Pancreas (tissue), 10 donors: ENCODE data around the gene SLC45A1. TPM values are rescaled to one million over a fixed set of nuclear protein-coding genes. Genes with fewer than 3 reads are reported as not detected.

ENCODE experiments used
- ATAC-seq, 4 donors: fragments of 200-7000 bp; cut with Tn5 transposase; one replicate each; pipeline versions ENCODE4 v1.8.0 to v1.9.1; 2020; ENCODE audit warnings: mild to moderate bottlenecking in 4 of 4, moderate library complexity in 4 of 4
- DNase-seq, 6 donors: peaks; one replicate each; pipeline ENCODE4 v3.0.0-alpha.2; 2020
- FAIRE-seq: peaks from 2 replicates; lab custom pipeline; 2012; peaks lifted over from hg19 to GRCh38; lab: Jason Lieb, UNC
- H3K27ac ChIP-seq, 4 donors: fragments of 200-600 bp; sonication (generic); 1 replicate in 3 of 4; 2 replicates in 1 of 4; pipeline versions ENCODE4 v1.5.0 to v1.8.0; 2020
- H3K27me3 ChIP-seq, 4 donors: fragments of 200-600 bp; one replicate each; pipeline ENCODE4 v1.8.0; 2021
- H3K36me3 ChIP-seq, 3 donors: fragments of 200-600 bp; sonication (generic) in 1 of 3; one replicate each; pipeline versions ENCODE4 v1.5.0 to v1.8.0; 2020 to 2021
- H3K4me1 ChIP-seq, 3 donors: fragments of 200-600 bp; one replicate each; pipeline ENCODE4 v1.8.0; 2021
- H3K4me3 ChIP-seq, 4 donors: fragments of 200-600 bp; sonication (generic) in 2 of 4; one replicate each; pipeline versions ENCODE4 v1.5.0 to v1.8.0; 2020 to 2021
- H3K9me3 ChIP-seq, 4 donors: fragments of 200-600 bp; one replicate each; pipeline ENCODE4 v1.8.0; 2021
- WGBS, 2 donors: extraction: QIAGEN DNeasy Blood & Tissue Kit; methylation state at CpG; one replicate each; pipeline ENCODE4 v1.1.7; 2013; 5-methylcytosine and 5-hydroxymethylcytosine counted together
- intact Hi-C, 3 donors: fragments of 100-400 bp; cut with DNase I; formaldehyde crosslinking; loops; one replicate each; pipeline versions ENCODE4 v1.11.1 to v1.14.2; 2022
- polyA plus RNA-seq, 2 donors: library from polyadenylated mRNA; stranded (reverse); fragments of 200-250 nt; gene quantifications; one replicate each; pipeline ENCODE4 v1.2.3, GENCODE V29; 2013
- total RNA-seq, 6 donors: library from RNA; stranded (reverse); fragmentation: NEBNext Ultra II Directional in 4 of 6; extraction: Animal tissue kit (Norgen Biotek cat#: 25700) in 4 of 6; gene quantifications; one replicate each; pipeline versions ENCODE4 v1.2.1 to v1.2.4, GENCODE V29; 2021 to 2023
- TF ChIP-seq, protein P1 (sequence below), 4 donors: fragments of 200-600 bp; sonication (generic) in 3 of 4; IDR thresholded peaks; one replicate each; pipeline versions ENCODE4 v1.5.0 to v1.8.0; 2021; ENCODE audit warnings: antibody characterized with exemption in 4 of 4
- donor health status: healthy with polysubstance abuse.
- donor health status: DM: no; HTN: no; CAD: no; lungs with moderate emphysema.
- donor health status: DM: no; HTN: no; CAD: no.
- donor health status: control.
- donor health status: control.
- donor health status: Bipolar disorder and iron deficiency.
- donor health status: DM: yes; HTN: yes; CAD: no.
- donor health status: DM: no; HTN: no; CAD: no.
- donor health status: DM: no; HTN: no; CAD: no.
- donor health status: DM: yes; HTN: yes; CAD: no.

Gene SLC45A1
- total and polyA plus RNA-seq, 8 donors = 0.16 to 1.8 (median 0.53) TPM

GRCh38 chr1:8364528-8365442, 46.9 kb downstream of the SLC45A1 start:
- WGBS, 2 donors = 86 to 89% methylated on average over 28 to 29 of the region's 29 CpGs
- Histone ChIP-seq H3K27me3 (no peaks in the 10 kb centered on the region), H3K36me3 (peaks cover 4 to 42% (median 13%) of the 10 kb centered on the region in 3 donors), H3K27ac (no peak overlapping the region), H3K4me1 (peaks cover 8 to 10% (median 9%) of the 10 kb centered on the region in 3 donors), H3K9me3 (no peaks in the 10 kb centered on the region), H3K4me3 (no peak overlapping the region)
- no peak for ATAC-seq
- DNase-seq = no peak
- FAIRE-seq = no peak
- intact Hi-C loops = loop anchor here in 1 of 3 donors (10.0 kb wide), 1 partner anchor 370 kb away; no protein-coding TSS in a partner anchor
- TF ChIP-seq, protein P1, sequence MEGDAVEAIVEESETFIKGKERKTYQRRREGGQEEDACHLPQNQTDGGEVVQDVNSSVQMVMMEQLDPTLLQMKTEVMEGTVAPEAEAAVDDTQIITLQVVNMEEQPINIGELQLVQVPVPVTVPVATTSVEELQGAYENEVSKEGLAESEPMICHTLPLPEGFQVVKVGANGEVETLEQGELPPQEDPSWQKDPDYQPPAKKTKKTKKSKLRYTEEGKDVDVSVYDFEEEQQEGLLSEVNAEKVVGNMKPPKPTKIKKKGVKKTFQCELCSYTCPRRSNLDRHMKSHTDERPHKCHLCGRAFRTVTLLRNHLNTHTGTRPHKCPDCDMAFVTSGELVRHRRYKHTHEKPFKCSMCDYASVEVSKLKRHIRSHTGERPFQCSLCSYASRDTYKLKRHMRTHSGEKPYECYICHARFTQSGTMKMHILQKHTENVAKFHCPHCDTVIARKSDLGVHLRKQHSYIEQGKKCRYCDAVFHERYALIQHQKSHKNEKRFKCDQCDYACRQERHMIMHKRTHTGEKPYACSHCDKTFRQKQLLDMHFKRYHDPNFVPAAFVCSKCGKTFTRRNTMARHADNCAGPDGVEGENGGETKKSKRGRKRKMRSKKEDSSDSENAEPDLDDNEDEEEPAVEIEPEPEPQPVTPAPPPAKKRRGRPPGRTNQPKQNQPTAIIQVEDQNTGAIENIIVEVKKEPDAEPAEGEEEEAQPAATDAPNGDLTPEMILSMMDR (IDR thresholded peaks at IDR 0.05) = no peak

DNA sequence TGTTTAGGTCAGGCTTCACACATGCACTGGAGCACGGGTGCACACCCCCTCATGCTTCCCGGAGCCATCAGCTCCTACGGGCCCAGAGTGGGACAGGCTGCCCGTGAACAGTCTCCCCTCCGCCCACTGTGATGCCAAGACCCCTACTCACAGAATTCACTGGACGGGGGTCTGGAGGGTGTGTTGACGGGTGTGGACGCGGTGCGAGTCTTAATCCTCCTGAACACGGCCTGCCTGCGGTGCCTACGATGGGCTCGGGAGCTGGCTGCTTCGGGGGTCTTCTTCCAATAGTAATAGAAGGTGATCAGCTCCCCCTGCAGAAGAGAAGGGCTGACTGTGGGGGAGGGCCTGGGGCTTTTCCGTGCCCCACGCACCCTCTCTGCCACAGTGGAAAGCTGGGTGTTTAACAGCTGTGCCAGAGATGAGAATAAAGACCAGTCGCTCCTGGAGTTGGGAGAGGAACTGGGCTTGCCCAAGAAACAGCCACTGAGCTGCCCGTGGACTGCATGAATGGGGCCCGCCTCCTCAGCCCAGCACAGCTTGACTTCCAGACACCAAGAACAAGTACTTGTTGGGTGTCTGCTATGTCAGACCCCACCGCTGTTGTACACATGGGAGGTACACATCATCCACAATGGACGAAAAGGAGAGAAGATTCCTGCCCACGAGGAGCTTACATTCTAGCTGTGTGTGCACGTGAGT, 47.9 kb downstream of the SLC45A1 start:
- H3K9me3 ChIP-seq = no peaks in the 10 kb centered on the region
- WGBS, 2 donors = 91 to 94% methylated on average over 24 of the region's 24 CpGs
- intact Hi-C loops = loop anchor here in 1 of 3 donors (10.0 kb wide), 1 partner anchor 369 kb away; no protein-coding TSS in a partner anchor
- H3K36me3 ChIP-seq = peaks cover 4 to 37% (median 13%) of the 10 kb centered on the region in 3 donors
- H3K4me1 ChIP-seq = peaks cover 16 to 17% (median 17%) of the 10 kb centered on the region in 3 donors
- FAIRE-seq (no peak), DNase-seq (no peak), ATAC-seq (no peak)
- no peak overlapping the region for H3K27ac ChIP-seq
- no peak overlapping the region for H3K4me3 ChIP-seq
- TF ChIP-seq, protein P1 (IDR thresholded peaks at IDR 0.05) = no peak
- H3K27me3 ChIP-seq = no peaks in the 10 kb centered on the region

DNA sequence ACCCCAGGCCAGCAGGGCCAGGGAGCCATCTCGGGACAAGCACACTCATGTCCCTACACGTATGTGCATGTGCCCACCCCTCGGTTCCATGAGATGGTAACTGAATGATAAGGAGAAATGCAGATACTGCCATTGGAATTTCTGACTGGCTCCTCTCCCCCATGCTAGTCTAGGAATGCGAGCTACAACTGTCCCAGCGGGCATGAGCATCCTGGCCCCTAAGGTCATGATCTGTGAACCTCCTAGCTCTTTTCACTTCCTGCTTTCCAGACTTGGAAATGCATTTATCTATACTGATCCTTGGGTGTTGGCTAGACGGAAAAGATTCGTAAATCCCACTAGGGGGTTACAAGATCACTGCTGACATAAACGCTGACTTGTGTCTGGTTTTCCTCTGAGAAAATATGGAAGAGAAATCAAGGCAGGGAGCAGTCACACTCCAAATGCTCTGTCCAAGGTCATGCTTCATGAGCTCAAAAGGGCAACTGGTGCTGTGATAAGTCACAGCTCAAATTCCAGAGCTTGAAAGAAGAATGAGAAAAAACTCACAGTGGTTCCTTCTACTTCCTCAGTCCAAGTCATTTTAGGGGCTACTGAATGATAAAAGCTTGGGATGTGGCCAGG, 49.8 kb downstream of the SLC45A1 start:
- H3K27me3 ChIP-seq = no peaks in the 10 kb centered on the region
- ATAC-seq (no peak), DNase-seq (no peak), FAIRE-seq (no peak)
- intact Hi-C loops = loop anchor here in 1 of 3 donors (10.0 kb wide), 1 partner anchor 367 kb away; no protein-coding TSS in a partner anchor
- WGBS, 2 donors = 77 to 80% methylated on average over 8 of the region's 8 CpGs
- TF ChIP-seq, protein P1 (IDR thresholded peaks at IDR 0.05) = no peak
- peaks cover 0 to 19% (median 0%) of the 10 kb centered on the region in 3 donors for H3K36me3 ChIP-seq
- H3K4me3 ChIP-seq = no peak overlapping the region
- no peaks in the 10 kb centered on the region for H3K9me3 ChIP-seq
- peaks cover 27 to 32% (median 31%) of the 10 kb centered on the region in 3 donors for H3K4me1 ChIP-seq
- H3K27ac ChIP-seq = peak overlapping the region in 1 of 4 donors; percentile 26

GRCh38 chr1:8368956-8369639, 51.2 kb downstream of the SLC45A1 start:
- intact Hi-C loops = loop anchor here in 1 of 3 donors (10.0 kb wide), 1 partner anchor 366 kb away; no protein-coding TSS in a partner anchor
- TF ChIP-seq, protein P1 (IDR thresholded peaks at IDR 0.05) = no peak
- ATAC-seq = no peak
- 69 to 73% methylated on average over 5 of the region's 5 CpGs for WGBS, 2 donors
- H3K27ac ChIP-seq = peak overlapping the region in 2 of 4 donors; percentile 11 to 68
- peaks cover 0 to 12% (median 0%) of the 10 kb centered on the region in 3 donors for H3K36me3 ChIP-seq
- peaks cover 39 to 46% (median 43%) of the 10 kb centered on the region in 3 donors for H3K4me1 ChIP-seq
- no peaks in the 10 kb centered on the region for H3K9me3 ChIP-seq
- H3K27me3 ChIP-seq = no peaks in the 10 kb centered on the region
- no peak overlapping the region for H3K4me3 ChIP-seq
- DNase-seq = no peak
- no peak for FAIRE-seq
